ENCODE data around the gene SLC4A4.

SLC4A4 gene

DNA sequence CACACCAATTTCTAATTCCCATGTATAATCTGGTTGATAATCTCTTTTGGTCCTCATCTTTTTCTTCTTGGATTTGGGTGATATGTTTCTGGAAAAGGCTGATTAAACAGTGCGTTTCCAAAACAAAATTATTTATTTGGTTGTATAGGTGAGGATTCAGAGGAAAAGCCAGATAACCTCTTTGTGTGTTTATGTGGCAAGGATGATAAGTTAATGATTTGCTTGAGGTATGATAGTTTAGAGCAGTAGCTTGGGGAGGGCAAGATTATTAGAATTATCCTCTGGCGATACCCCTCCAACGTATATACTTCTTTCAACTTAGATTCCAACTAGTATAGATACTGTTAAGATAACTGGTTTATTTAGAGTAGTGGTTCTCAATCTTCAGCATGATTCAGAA is 53.3 kb downstream of the SLC4A4 start:
- H3K4me1 ChIP-seq (ENCODE audit: low read depth, poor library complexity, severe bottlenecking), result no peaks in the 10 kb centered on the region
- H3K4me2 ChIP-seq, result no peak overlapping the region
- H3K9ac ChIP-seq, result no peak overlapping the region
- no peaks in the 10 kb centered on the region for H3K79me2 ChIP-seq (ENCODE audit: insufficient read depth, low read depth)
- no peaks in the 10 kb centered on the region for H4K20me1 ChIP-seq (ENCODE audit: insufficient read depth)
- no peak overlapping the region for H2AFZ ChIP-seq (ENCODE audit: low read depth)
- no peaks in the 10 kb centered on the region for H3K36me3 ChIP-seq (ENCODE audit: insufficient read depth)
- H3K27ac ChIP-seq, result no peak overlapping the region
- no peaks in the 10 kb centered on the region for H3K27me3 ChIP-seq (ENCODE audit: insufficient read depth, low read depth)
- TF ChIP-seq, protein P1, sequence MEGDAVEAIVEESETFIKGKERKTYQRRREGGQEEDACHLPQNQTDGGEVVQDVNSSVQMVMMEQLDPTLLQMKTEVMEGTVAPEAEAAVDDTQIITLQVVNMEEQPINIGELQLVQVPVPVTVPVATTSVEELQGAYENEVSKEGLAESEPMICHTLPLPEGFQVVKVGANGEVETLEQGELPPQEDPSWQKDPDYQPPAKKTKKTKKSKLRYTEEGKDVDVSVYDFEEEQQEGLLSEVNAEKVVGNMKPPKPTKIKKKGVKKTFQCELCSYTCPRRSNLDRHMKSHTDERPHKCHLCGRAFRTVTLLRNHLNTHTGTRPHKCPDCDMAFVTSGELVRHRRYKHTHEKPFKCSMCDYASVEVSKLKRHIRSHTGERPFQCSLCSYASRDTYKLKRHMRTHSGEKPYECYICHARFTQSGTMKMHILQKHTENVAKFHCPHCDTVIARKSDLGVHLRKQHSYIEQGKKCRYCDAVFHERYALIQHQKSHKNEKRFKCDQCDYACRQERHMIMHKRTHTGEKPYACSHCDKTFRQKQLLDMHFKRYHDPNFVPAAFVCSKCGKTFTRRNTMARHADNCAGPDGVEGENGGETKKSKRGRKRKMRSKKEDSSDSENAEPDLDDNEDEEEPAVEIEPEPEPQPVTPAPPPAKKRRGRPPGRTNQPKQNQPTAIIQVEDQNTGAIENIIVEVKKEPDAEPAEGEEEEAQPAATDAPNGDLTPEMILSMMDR (conservative IDR thresholded peaks at IDR 0.05; ENCODE audit: low read depth, low read length), result no peak
- no peak overlapping the region for H3K4me3 ChIP-seq (IDR thresholded peaks at IDR 0.05; ENCODE audit: insufficient read depth, low read depth, low read length)

DNA sequence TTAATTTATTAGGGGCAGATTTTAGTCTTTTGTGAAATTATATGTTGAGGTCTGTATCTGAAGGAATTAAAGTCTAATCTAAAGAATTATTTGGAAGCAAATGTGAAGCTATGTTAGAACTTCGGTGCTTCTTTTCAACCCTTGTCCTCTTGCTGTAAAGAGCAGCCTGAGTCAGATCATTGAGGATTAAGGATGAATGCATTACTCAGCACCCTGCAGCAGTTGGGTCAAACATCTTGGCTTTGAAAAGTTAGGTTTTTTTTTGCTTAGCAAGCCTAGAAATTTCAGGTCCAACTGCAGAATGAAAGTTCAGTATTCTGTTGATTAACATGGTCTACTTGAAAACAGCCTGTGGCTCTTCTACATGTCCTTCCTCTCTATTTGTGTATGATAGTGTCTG is 57.6 kb downstream of the SLC4A4 start:
- H3K9ac ChIP-seq, result no peak overlapping the region
- no peaks in the 10 kb centered on the region for H3K79me2 ChIP-seq (ENCODE audit: insufficient read depth, low read depth)
- H2AFZ ChIP-seq (ENCODE audit: low read depth), result no peak overlapping the region
- no peaks in the 10 kb centered on the region for H3K36me3 ChIP-seq (ENCODE audit: insufficient read depth)
- H3K27me3 ChIP-seq (ENCODE audit: insufficient read depth, low read depth), result no peaks in the 10 kb centered on the region
- TF ChIP-seq, protein P1 (conservative IDR thresholded peaks at IDR 0.05; ENCODE audit: low read depth, low read length), result no peak
- no peak overlapping the region for H3K27ac ChIP-seq
- no peak overlapping the region for H3K4me3 ChIP-seq (IDR thresholded peaks at IDR 0.05; ENCODE audit: insufficient read depth, low read depth, low read length)
- H3K4me1 ChIP-seq (ENCODE audit: low read depth, poor library complexity, severe bottlenecking), result no peaks in the 10 kb centered on the region
- H4K20me1 ChIP-seq (ENCODE audit: insufficient read depth), result no peaks in the 10 kb centered on the region
- no peak overlapping the region for H3K4me2 ChIP-seq

DNA sequence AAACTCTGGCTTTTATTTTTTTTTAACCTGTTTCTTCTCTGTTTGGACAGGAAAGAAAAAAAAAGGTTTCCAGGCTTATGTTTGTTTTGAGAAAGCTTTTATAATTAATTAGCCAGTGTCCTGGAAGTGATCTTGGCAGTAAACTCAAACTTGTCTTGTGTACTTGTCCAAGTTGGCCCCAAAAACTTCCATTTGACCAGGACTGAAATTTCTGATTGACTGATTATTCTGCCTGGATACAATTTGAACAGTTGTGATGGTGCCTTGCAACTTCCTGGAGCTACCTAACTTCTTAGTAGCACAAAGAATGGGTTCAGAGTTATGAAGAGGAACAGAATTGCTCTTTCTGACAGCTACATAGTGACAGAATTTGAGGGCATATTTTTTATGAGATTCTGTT is 62.0 kb downstream of the SLC4A4 start:
- no peak overlapping the region for H3K9ac ChIP-seq
- H2AFZ ChIP-seq (ENCODE audit: low read depth), result no peak overlapping the region
- no peaks in the 10 kb centered on the region for H3K36me3 ChIP-seq (ENCODE audit: insufficient read depth)
- no peaks in the 10 kb centered on the region for H3K27me3 ChIP-seq (ENCODE audit: insufficient read depth, low read depth)
- no peaks in the 10 kb centered on the region for H3K4me1 ChIP-seq (ENCODE audit: low read depth, poor library complexity, severe bottlenecking)
- TF ChIP-seq, protein P1 (conservative IDR thresholded peaks at IDR 0.05; ENCODE audit: low read depth, low read length), result no peak
- no peaks in the 10 kb centered on the region for H3K79me2 ChIP-seq (ENCODE audit: insufficient read depth, low read depth)
- no peak overlapping the region for H3K27ac ChIP-seq
- no peaks in the 10 kb centered on the region for H4K20me1 ChIP-seq (ENCODE audit: insufficient read depth)
- no peak overlapping the region for H3K4me3 ChIP-seq (IDR thresholded peaks at IDR 0.05; ENCODE audit: insufficient read depth, low read depth, low read length)
- H3K4me2 ChIP-seq, result no peak overlapping the region

DNA sequence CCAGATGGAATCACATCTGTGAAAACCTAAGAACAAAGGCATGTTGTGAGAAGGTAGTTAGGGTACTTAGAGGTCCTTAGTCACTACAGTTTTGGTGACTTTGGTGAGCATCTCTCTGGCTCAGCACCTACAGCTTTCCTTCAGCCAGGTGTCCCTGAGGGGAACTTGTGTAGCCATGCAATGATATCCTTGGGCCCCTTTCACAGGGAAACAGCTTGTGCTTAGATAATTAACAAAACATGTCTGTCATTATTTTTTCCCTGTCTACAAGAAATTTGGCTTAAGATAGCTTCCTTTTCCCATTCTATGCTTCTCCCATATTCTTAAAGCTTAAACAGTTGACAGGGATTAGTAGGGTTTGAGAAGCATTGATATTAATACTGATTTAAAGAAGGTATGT is 63.8 kb downstream of the SLC4A4 start:
- TF ChIP-seq, protein P1 (conservative IDR thresholded peaks at IDR 0.05; ENCODE audit: low read depth, low read length), result no peak
- no peak overlapping the region for H2AFZ ChIP-seq (ENCODE audit: low read depth)
- no peaks in the 10 kb centered on the region for H3K79me2 ChIP-seq (ENCODE audit: insufficient read depth, low read depth)
- H4K20me1 ChIP-seq (ENCODE audit: insufficient read depth), result no peaks in the 10 kb centered on the region
- no peak overlapping the region for H3K4me2 ChIP-seq
- H3K27me3 ChIP-seq (ENCODE audit: insufficient read depth, low read depth), result no peaks in the 10 kb centered on the region
- H3K4me3 ChIP-seq (IDR thresholded peaks at IDR 0.05; ENCODE audit: insufficient read depth, low read depth, low read length), result no peak overlapping the region
- no peak overlapping the region for H3K9ac ChIP-seq
- H3K27ac ChIP-seq, result no peak overlapping the region
- H3K4me1 ChIP-seq (ENCODE audit: low read depth, poor library complexity, severe bottlenecking), result no peaks in the 10 kb centered on the region
- H3K36me3 ChIP-seq (ENCODE audit: insufficient read depth), result no peaks in the 10 kb centered on the region

DNA sequence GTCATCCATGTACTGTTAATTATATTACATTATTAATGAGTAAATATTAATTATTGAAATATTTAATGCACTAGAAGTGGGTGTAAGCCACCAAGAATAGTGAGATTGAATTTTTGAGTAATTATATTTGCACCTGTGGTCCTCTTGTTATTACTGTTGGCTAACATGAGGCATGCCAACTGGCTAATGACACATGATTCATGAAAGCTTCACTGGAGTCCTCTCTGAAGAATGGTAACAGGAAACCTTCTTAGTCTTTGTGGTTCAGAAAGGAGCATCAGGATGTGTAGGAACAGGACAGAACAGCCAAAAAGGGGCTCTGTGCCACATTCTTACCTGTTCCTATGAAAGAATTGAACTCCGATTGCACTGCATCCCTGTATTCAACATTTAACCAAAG is 65.2 kb downstream of the SLC4A4 start:
- Histone ChIP-seq H3K4me2 (no peak overlapping the region), H2AFZ (ENCODE audit: low read depth) (no peak overlapping the region), H3K27me3 (ENCODE audit: insufficient read depth, low read depth) (no peaks in the 10 kb centered on the region), H3K79me2 (ENCODE audit: insufficient read depth, low read depth) (no peaks in the 10 kb centered on the region), H3K9ac (no peak overlapping the region), H4K20me1 (ENCODE audit: insufficient read depth) (no peaks in the 10 kb centered on the region), H3K27ac (no peak overlapping the region), H3K4me1 (ENCODE audit: low read depth, poor library complexity, severe bottlenecking) (no peaks in the 10 kb centered on the region), H3K4me3 (IDR thresholded peaks at IDR 0.05; ENCODE audit: insufficient read depth, low read depth, low read length) (no peak overlapping the region), H3K36me3 (ENCODE audit: insufficient read depth) (no peaks in the 10 kb centered on the region)
- TF ChIP-seq, protein P1 (conservative IDR thresholded peaks at IDR 0.05; ENCODE audit: low read depth, low read length), result no peak

Measured in KMS-11 (cell line).